ENCODE results near the gene ABCB11. TPM values are rescaled to one million over a fixed set of nuclear protein-coding genes. Genes with fewer than 3 reads are reported as not detected.

ABCB11 gene
- total RNA-seq, 4 donors from 2014 or later, result 0.06 TPM; not detected in 3

DNA sequence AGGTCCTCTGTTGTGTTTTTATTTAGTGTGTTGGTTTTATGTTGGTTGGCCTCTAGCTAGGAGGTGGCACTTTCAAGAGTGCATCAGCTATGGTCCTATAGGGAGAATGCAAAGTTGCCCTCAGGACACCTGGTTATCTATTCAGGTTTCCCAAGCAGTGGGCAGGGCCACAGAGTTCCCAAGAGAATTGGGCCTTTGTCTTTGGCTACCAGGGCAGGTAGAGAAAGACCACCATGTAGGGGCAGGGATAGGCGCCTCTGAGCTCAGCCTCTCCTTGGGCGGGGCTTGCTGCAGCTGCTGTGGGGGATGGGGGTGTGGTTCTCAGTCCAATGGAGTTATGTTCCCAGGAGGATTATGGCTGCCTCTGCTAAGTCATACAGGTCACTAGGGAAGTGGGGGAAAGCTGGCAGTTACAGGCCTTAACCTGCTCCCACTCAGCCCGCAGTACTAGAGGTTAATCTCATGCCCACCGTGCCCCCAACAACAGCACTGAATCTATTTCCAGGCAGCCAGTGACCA is 26.0 kb downstream of the ABCB11 start:
- WGBS, result 100% methylated on average over 2 of the region's 4 CpGs
- no peaks in the 10 kb centered on the region for H3K4me1 ChIP-seq
- no peak overlapping the region for H3K4me3 ChIP-seq
- intact Hi-C loops (cut with DNase I), result no loop called here
- TF ChIP-seq EP300 (IDR thresholded peaks at IDR 0.05) (no peak), CTCF (IDR thresholded peaks at IDR 0.05) (no peak), POLR2A (IDR thresholded peaks at IDR 0.05; ENCODE audit: low read depth) (no peak), POLR2AphosphoS5 (IDR thresholded peaks at IDR 0.05) (no peak)
- no peak overlapping the region for H3K27ac ChIP-seq (replicated peaks in 1 of 4)
- no peaks in the 10 kb centered on the region for H3K9me3 ChIP-seq
- H3K36me3 ChIP-seq, result no peaks in the 10 kb centered on the region
- no peaks in the 10 kb centered on the region for H3K27me3 ChIP-seq
- no peak for DNase-seq (ENCODE audit: extremely low spot score)

DNA sequence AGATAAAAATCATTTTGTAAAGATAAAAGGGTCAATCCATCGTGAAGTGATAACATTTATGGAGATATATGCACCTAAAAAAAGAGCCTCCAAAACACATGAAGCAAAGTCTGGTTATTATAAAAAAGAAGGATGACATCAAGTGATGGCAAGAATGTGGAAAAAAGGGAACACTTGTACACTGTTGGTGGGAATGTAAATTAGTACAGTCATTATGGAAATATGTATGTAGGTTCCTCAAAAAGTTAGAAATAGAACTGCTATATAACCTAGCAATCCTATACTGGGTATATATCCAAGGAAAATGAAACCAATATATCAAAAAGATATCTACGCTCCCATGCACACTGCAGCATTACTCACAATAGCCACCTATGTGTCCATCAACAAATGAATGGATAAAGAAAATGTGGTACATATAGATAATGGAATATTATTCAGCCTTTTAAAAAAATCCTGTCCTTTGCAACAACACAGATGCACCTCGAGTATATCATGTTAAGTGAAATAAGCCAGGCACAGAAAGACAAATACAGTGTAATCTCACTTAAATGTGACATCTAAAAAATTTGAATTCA is 28.9 kb downstream of the ABCB11 start:
- Histone ChIP-seq H3K36me3 (no peaks in the 10 kb centered on the region), H3K4me1 (no peaks in the 10 kb centered on the region), H3K27me3 (no peaks in the 10 kb centered on the region), H3K9me3 (no peaks in the 10 kb centered on the region), H3K27ac (replicated peaks in 1 of 4) (no peak overlapping the region), H3K4me3 (no peak overlapping the region)
- 79% methylated on average over 3 of the region's 3 CpGs for WGBS
- TF ChIP-seq CTCF (IDR thresholded peaks at IDR 0.05) (no peak), POLR2AphosphoS5 (IDR thresholded peaks at IDR 0.05) (no peak), POLR2A (IDR thresholded peaks at IDR 0.05; ENCODE audit: low read depth) (no peak), EP300 (IDR thresholded peaks at IDR 0.05) (no peak)
- intact Hi-C loops (cut with DNase I), result no loop called here
- DNase-seq (ENCODE audit: extremely low spot score), result no peak

DNA sequence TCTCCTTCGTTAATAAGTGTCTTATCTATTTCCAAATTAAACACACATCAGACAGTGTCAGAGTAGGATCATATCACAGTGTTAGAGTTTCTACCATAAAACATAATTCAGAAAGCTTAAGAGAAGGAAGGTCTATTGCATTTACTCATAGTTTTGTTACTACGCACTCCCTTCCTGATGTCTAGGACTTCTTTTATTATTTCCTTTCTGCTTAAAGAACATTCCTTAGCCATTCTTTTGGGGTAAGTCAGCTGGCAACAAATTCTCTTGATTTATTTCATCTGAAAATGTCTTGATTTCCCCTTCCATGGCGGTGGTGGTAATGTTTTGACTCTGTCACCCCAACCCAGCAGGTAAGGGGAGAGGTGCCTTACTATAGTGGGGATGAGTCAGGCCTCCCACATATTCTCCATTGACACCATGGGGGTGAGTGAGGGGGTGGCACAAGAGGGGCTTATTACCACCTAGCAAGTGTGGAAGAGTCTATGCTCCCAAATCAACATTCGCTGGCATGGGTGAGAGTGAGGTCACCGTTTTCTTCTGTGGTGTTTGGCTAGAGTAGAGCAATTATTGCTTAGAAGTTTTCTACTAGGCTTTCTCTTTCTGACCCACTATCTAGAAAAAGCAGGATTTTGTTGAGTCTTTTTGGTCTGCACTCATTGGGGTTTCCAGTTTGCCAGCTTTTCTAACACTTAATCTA is 29.9 kb downstream of the ABCB11 start:
- TF ChIP-seq POLR2AphosphoS5 (IDR thresholded peaks at IDR 0.05) (no peak), POLR2A (IDR thresholded peaks at IDR 0.05; ENCODE audit: low read depth) (no peak), CTCF (IDR thresholded peaks at IDR 0.05) (no peak)
- Histone ChIP-seq H3K27ac (replicated peaks in 1 of 4) (no peak overlapping the region), H3K36me3 (no peaks in the 10 kb centered on the region), H3K4me1 (no peaks in the 10 kb centered on the region), H3K4me3 (no peak overlapping the region), H3K27me3 (no peaks in the 10 kb centered on the region), H3K9me3 (no peaks in the 10 kb centered on the region)
- intact Hi-C loops (cut with DNase I), result no loop called here
- WGBS, result 84% methylated on average over 5 of the region's 5 CpGs
- DNase-seq (ENCODE audit: extremely low spot score), result no peak

GRCh38 chr2:168999668-169000213 is 31.4 kb downstream of the ABCB11 start:
- Histone ChIP-seq H3K36me3 (no peaks in the 10 kb centered on the region), H3K4me1 (no peaks in the 10 kb centered on the region), H3K27ac (replicated peaks in 1 of 4) (no peak overlapping the region), H3K4me3 (no peak overlapping the region), H3K9me3 (no peaks in the 10 kb centered on the region), H3K27me3 (no peaks in the 10 kb centered on the region)
- no peak for TF ChIP-seq EP300 (IDR thresholded peaks at IDR 0.05)
- TF ChIP-seq POLR2A (IDR thresholded peaks at IDR 0.05; ENCODE audit: low read depth), result no peak
- TF ChIP-seq POLR2AphosphoS5 (IDR thresholded peaks at IDR 0.05), result no peak
- TF ChIP-seq CTCF (IDR thresholded peaks at IDR 0.05), result no peak
- intact Hi-C loops (cut with DNase I), result no loop called here
- DNase-seq (ENCODE audit: extremely low spot score), result no peak
- 90% methylated on average over 1 of the region's 1 CpG for WGBS
